CD4-positive, alpha-beta T cell treated with Interferon gamma for 1 hour (primary cell): ENCODE measurements around the gene LCK.
A peak's percentile ranks its signal among the peaks of the same experiment; 100 is the strongest.

Experiments used
- DNase-seq: peaks from one replicate; pipeline ENCODE4 v3.0.0-alpha.2; 2020

Gene LCK

GRCh38 chr1:32329931-32330466 is 78.9 kb downstream of the LCK start:
- no peak for DNase-seq

DNA sequence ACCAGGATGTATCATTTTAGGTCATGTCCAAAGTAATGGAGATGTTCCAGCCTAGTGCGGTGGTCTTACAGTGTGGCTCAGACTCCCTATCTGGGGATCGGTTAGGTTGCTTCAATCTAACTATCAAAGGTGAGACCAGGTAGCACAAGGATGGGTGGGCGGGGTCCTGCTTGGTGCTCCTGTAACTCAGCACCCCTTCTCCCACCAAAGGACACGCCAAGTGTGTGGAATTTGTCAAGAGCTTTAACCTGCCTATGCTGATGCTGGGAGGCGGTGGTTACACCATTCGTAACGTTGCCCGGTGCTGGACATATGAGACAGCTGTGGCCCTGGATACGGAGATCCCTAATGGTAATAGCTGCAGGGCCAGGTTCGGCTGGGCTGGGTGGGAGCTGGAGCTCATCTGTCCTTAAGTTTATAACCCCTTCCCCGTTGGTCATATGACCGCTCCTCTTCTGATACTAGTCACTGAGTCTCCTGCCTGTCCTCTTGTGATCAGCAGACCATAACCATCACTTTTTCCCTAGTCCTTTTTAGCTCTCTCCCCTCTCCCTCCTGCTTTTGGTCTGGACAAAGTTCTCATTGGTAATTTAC is 79.6 kb downstream of the LCK start:
- no peak for DNase-seq

GRCh38 chr1:32331549-32331948 is 80.5 kb downstream of the LCK start:
- DNase-seq = no peak

GRCh38 chr1:32332290-32333079 is 81.4 kb downstream of the LCK start:
- no peak for DNase-seq

GRCh38 chr1:32333251-32333963 is 82.3 kb downstream of the LCK start:
- DNase-seq = no peak

DNA sequence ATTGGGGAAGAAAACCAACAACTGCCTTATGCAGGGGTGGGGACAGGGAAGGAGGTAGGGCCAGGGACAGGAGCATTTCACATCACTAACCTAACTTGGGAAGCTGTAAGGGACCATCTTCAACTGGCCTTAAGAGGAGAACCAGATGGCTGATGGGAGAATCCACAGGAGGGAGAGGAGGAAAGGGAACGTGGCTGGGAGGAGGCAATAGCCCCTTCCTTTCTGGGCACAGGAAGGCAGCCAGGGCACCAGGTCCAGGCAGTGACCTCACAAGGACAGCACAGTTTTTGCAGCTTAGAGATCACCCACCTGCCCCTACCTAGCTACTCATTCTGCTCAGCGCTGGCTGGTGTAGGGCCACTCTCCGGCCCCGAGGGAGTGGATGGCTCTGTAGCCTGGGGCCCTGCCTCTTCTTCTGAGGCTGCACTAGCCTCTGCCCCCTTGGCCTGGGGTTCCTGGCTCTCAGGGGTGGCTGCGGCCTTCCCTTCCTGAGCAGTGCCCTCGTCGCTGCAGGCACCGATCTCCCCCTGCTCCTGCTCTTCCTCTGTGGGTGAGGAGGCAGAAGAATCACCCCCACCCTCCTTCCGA is 83.3 kb downstream of the LCK start:
- no peak for DNase-seq

GRCh38 chr1:32334864-32335534 is 83.9 kb downstream of the LCK start:
- peak; percentile 70 for DNase-seq

- DNase-seq = no peak
These were observed 84.4 kb downstream of the LCK start for GRCh38 chr1:32335535-32335789.
